NT2/D1 (cell line): ENCODE results near the gene AP2B1.
"Not testable (repeated sequence)": the region's sequence is repeated elsewhere in the genome, so short reads cannot be mapped to it uniquely, and the experiment has no call there.

Source experiments
- DNase-seq: peaks from one replicate; pipeline ENCODE4 v3.0.0-alpha.2; 2011; ENCODE audit warnings: low read depth, low spot score
- H3K27me3 ChIP-seq: 2 replicates; pipeline ENCODE4 v1.6.0; 2011; ENCODE audit warnings: mild to moderate bottlenecking; ENCODE audit not compliant: insufficient read length, insufficient read depth
- H3K36me3 ChIP-seq: 2 replicates; pipeline ENCODE4 v1.6.1; 2011; ENCODE audit warnings: mild to moderate bottlenecking, low read length, mixed read lengths; ENCODE audit not compliant: insufficient read depth, insufficient read length
- H3K4me1 ChIP-seq: 2 replicates; pipeline ENCODE4 v1.5.1; 2011; ENCODE audit not compliant: insufficient read depth, insufficient read length
- H3K4me3 ChIP-seq: 2 replicates; pipeline ENCODE4 v1.5.1; 2011; ENCODE audit warnings: low read depth; ENCODE audit not compliant: insufficient read length
- H3K9ac ChIP-seq: 2 replicates; pipeline ENCODE4 v1.6.0; 2011; ENCODE audit warnings: low read depth; ENCODE audit not compliant: insufficient read length
- H3K9me3 ChIP-seq: 2 replicates; pipeline ENCODE4 v1.5.1; 2011; ENCODE audit warnings: mild to moderate bottlenecking, low read length; ENCODE audit not compliant: insufficient read depth
- SUZ12 ChIP-seq: IDR thresholded peaks from 2 replicates; pipeline ENCODE4 v1.6.1; 2011; ENCODE audit not compliant: insufficient read length, insufficient read depth; ENCODE audit errors: extremely low read depth
- YY1 ChIP-seq: IDR thresholded peaks from 2 replicates; pipeline ENCODE4 v1.6.1; 2011; ENCODE audit not compliant: insufficient read length, insufficient read depth
- ZNF274 ChIP-seq: IDR thresholded peaks from 2 replicates; pipeline ENCODE4 v1.6.1; 2011; ENCODE audit warnings: mild to moderate bottlenecking, low read depth, low read length

AP2B1 gene

DNA sequence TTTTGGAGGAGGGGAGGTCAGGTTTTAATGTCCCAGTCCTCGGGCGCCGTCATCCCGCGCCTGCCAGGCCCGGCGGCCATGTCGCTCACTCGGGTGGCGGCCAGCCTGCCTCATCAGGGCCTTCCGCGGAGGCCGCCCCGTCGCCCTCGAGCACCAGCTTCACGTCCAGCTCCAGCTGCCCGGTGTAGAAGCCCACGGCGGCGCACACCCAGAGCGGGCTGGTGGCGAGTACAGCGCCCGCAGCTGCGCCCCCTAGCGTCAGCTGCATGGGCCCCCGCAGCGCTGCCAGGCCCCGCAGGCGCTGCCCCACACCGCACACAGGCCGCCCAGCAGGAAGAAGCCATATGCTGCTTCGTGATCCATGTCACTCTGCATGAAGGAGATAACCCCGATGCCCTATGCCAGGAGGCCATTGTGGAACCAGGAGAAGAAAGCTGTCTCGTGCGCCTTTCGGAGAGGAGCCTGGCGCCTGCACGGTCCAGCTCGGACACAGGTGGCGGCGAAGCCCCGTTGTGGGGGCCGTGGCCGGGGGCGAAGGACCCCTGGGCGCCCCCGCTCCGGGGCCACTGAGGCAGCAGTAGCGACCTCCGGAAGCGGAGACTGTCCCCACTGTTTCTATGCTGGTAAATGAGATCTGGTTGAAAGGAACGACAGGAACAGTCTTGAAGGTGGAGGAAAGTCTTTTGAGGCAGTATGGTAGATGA, 9.6 kb downstream of the AP2B1 start:
- Histone ChIP-seq H3K4me3 (no peak overlapping the region), H3K4me1 (no peaks in the 10 kb centered on the region), H3K27me3 (no peaks in the 10 kb centered on the region), H3K36me3 (peaks cover 77% of the 10 kb centered on the region), H3K9me3 (no peaks in the 10 kb centered on the region), H3K9ac (no peak overlapping the region)
- no peak for DNase-seq
- no peak for TF ChIP-seq ZNF274
- TF ChIP-seq SUZ12 = no peak
- TF ChIP-seq YY1 = no peak

DNA sequence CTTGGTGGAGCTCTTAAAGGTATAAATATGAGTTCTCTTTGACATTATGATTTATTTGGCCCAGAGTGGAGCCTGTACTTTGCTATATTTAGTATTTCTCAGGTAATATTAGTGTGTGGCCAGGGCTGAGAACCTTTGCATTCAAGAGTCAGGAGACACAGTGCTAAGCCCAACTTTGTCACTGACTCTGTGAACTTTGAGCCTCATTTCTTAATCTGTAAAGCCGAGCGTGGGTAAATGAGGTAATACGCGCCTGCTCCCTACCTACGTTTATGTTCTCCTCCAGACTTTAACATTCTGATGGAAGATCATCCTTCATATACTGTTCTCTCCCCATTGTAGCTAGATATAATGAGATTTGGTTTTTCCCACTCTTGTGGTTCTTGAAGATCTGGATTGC, 10.5 kb downstream of the AP2B1 start:
- H3K27me3 ChIP-seq = no peaks in the 10 kb centered on the region
- H3K4me3 ChIP-seq = no peak overlapping the region
- H3K9me3 ChIP-seq = no peaks in the 10 kb centered on the region
- H3K9ac ChIP-seq = no peak overlapping the region
- H3K4me1 ChIP-seq = no peaks in the 10 kb centered on the region
- TF ChIP-seq ZNF274 = no peak
- no peak for TF ChIP-seq YY1
- no peak for TF ChIP-seq SUZ12
- no peak for DNase-seq
- H3K36me3 ChIP-seq = peaks cover 84% of the 10 kb centered on the region

DNA sequence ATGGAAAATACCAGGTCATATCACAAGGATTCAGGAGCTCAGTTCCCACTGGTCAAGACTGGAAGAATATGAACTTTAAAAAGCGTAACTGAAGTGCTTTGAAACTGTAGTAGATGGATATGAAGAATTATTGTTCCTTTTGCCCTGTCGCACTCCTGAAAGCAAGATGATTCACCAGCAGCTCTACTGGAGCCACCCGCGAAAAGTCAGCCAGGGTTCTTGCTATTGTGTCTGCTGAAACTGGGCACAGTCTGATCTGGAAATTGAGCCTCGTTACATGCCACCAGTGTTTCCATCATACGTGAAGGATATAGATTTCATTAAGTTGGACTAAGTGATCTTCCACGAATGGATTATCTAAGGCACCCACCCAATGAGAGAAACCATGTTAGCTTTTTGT, 16.6 kb downstream of the AP2B1 start:
- H3K9ac ChIP-seq = no peak overlapping the region
- DNase-seq = no peak
- no peaks in the 10 kb centered on the region for H3K4me1 ChIP-seq
- no peaks in the 10 kb centered on the region for H3K27me3 ChIP-seq
- H3K36me3 ChIP-seq = peaks cover 73% of the 10 kb centered on the region
- TF ChIP-seq ZNF274 (no peak), SUZ12 (no peak), YY1 (no peak)
- H3K9me3 ChIP-seq = no peaks in the 10 kb centered on the region
- H3K4me3 ChIP-seq = no peak overlapping the region

DNA sequence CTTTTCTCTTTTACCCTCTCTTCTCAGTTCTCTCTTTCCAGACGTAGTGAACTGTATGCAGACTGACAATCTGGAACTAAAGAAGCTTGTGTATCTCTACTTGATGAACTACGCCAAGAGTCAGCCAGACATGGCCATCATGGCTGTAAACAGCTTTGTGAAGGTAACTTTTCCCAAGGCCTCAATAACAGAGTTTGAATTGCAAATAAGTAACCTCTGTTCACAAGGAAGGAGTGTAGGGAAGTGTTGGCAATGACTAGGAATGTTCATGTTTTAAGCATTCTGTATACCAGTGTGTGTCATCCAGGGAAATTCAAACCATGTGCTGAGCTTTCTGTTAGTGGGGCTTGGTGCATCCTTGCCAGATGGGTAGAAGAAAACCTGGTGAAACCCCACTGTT, 18.6 kb downstream of the AP2B1 start:
- H3K9ac ChIP-seq = no peak overlapping the region
- H3K27me3 ChIP-seq = no peaks in the 10 kb centered on the region
- TF ChIP-seq SUZ12 (no peak), ZNF274 (no peak), YY1 (no peak)
- no peak overlapping the region for H3K4me3 ChIP-seq
- H3K4me1 ChIP-seq = no peaks in the 10 kb centered on the region
- no peaks in the 10 kb centered on the region for H3K9me3 ChIP-seq
- peaks cover 68% of the 10 kb centered on the region for H3K36me3 ChIP-seq
- DNase-seq = no peak

DNA sequence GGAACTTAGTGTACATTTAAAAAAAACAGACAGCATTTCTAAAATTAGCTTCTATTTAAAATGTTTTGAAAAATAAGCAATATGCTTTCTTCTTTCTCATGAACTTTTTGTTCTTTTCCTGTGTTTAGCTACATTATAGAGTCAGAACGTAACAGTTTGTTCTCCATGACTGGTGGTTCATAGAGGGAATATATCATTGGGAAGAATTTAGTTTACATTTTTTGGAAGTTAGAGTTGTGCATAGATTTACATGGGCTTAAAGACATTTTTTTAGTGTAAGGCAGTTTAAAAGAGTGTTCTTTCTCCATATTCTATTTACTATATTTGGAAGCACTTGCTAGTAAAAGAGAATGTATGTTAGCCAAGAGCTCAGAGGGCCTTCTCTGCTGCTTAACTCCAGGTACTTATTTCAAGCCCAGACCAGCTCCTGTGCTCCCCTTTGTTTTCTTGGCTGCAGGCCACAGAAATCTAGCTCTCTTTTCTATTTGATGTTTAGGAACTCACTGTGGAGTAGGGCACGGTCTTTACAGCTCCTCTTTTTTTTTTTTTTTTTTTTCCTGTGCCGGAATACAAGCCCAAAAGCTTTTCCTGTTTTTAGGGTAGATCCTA, 20.2 kb downstream of the AP2B1 start:
- Histone ChIP-seq H3K27me3 (no peaks in the 10 kb centered on the region), H3K4me3 (no peak overlapping the region), H3K36me3 (peaks cover 68% of the 10 kb centered on the region), H3K9me3 (no peaks in the 10 kb centered on the region), H3K4me1 (no peaks in the 10 kb centered on the region), H3K9ac (no peak overlapping the region)
- DNase-seq = no peak
- no peak for TF ChIP-seq YY1
- TF ChIP-seq ZNF274 = no peak
- no peak for TF ChIP-seq SUZ12

DNA sequence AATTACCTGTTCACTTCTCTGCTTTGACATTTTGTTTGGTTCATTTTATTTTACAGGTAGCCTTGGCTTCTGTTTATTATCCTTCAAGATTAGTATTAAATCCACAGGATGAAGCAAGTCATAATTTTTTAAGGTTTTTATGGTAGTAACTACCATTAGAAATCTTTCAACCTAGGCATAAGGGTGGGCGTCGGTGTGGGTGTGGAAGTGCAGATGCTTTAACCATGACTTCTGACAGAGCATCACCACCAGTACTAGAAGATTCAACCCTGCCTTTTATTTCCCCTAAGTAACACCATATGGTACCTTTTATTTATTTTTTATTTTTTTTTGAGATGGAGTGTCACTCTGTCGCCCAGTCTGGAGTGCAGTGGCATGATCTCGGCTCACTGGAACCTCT, 22.7 kb downstream of the AP2B1 start:
- no peaks in the 10 kb centered on the region for H3K27me3 ChIP-seq
- no peaks in the 10 kb centered on the region for H3K4me1 ChIP-seq
- H3K36me3 ChIP-seq = peaks cover 66% of the 10 kb centered on the region
- H3K9me3 ChIP-seq = no peaks in the 10 kb centered on the region
- H3K4me3 ChIP-seq = no peak overlapping the region
- DNase-seq = no peak
- H3K9ac ChIP-seq = no peak overlapping the region
- no peak for TF ChIP-seq SUZ12
- no peak for TF ChIP-seq ZNF274
- TF ChIP-seq YY1 = no peak

DNA sequence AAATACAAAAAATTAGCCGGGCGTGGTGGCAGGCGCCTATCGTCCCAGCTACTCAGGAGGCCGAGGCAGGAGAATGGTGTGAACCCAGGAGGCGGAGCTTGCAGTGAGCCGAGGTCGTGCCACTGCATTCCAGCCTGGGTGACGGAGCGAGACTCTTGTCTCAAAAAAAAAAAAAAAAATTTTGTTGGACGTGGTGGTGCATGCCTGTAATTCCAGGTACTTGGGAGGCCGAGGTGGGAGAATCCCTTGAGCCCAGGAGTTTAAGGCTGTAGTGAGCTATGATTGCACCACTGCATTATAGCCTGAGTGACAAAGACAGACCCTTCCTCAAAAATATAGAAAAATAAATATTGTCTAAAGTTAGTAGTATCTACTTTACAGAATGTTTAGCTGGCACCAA, 23.6 kb downstream of the AP2B1 start:
- H3K9ac ChIP-seq, H3K4me1 ChIP-seq, H3K4me3 ChIP-seq, H3K27me3 ChIP-seq, DNase-seq, H3K9me3 ChIP-seq: not testable (repeated sequence)
- H3K36me3 ChIP-seq = peaks cover 63% of the 10 kb centered on the region
